GM23338 (cell line): ENCODE measurements around the gene MPPED2.

Experiments
- CTCF ChIP-seq, 2 experiments: fragments of 200-600 bp in 1 of 2; sonication (generic) in 1 of 2; conservative IDR thresholded peaks; 2 replicates each; pipeline versions ENCODE4 v1.5.1 to v1.6.1; 2016 to 2017; ENCODE audit warnings: antibody characterized with exemption in 2 of 2, low read depth in 2 of 2, mild to moderate bottlenecking in 2 of 2, moderate library complexity in 1 of 2
- EZH2 ChIP-seq: fragments of 200-600 bp; sonication (generic); IDR thresholded peaks from one replicate; pipeline ENCODE4 v1.8.0; 2017; ENCODE audit warnings: antibody characterized with exemption, mild to moderate bottlenecking, low read depth; ENCODE audit not compliant: unreplicated experiment

- TF ChIP-seq CTCF (conservative IDR thresholded peaks at IDR 0.05; ENCODE audit: low read depth in 2 of 2) (no peak), EZH2 (no peak)
Measured at GRCh38 chr11:30483056-30483455, 103.1 kb downstream of the MPPED2 start.
